Fibroblast of lung (primary cell): ENCODE results near the gene VMAC. TPM values are rescaled to one million over a fixed set of nuclear protein-coding genes. Genes with fewer than 3 reads are reported as not detected.

Source experiments
- DNase-seq, 2 donors: peaks; one replicate each; pipeline versions ENCODE4 v3.0.0 to v3.0.0-alpha.2; 2010; ENCODE audit warnings: low read depth in 2 of 2
- H2AFZ ChIP-seq: 2 replicates; pipeline ENCODE4 v1.5.1; 2012; ENCODE audit warnings: low read length, control low read depth, inconsistent platforms
- H3K27ac ChIP-seq: 2 replicates; pipeline ENCODE4 v1.5.1; 2011; ENCODE audit warnings: low read length, control low read depth; ENCODE audit not compliant: insufficient read depth
- H3K27me3 ChIP-seq: 2 replicates; pipeline ENCODE4 v1.5.1; 2011; ENCODE audit warnings: mild to moderate bottlenecking, low read length; ENCODE audit not compliant: control insufficient read depth, insufficient read depth
- H3K36me3 ChIP-seq: 2 replicates; pipeline ENCODE4 v1.5.1; 2011; ENCODE audit warnings: low read length; ENCODE audit not compliant: control insufficient read depth, insufficient read depth
- H3K4me1 ChIP-seq: 2 replicates; pipeline ENCODE4 v1.5.1; 2011; ENCODE audit warnings: low read length; ENCODE audit not compliant: control insufficient read depth, insufficient read depth; ENCODE audit errors: extremely low read depth
- H3K4me2 ChIP-seq: 2 replicates; pipeline ENCODE4 v1.5.1; 2011; ENCODE audit warnings: low read length, control low read depth; ENCODE audit not compliant: insufficient read depth; ENCODE audit errors: extremely low read depth
- H3K4me3 ChIP-seq, 4 experiments: fragments of 200-600 bp in 1 of 4; sonication (generic) in 1 of 4; replicated peaks in 1 of 4; 2 replicates each; pipeline ENCODE4 v1.5.1; 2011 to 2016; ENCODE audit warnings: low read length in 4 of 4, low read depth in 3 of 4, mild to moderate bottlenecking in 3 of 4, control low read depth in 2 of 4, inconsistent platforms in 1 of 4, mixed read lengths in 1 of 4; ENCODE audit not compliant: insufficient read depth in 1 of 4; ENCODE audit errors: control extremely low read depth in 1 of 4
- H3K79me2 ChIP-seq: 2 replicates; pipeline ENCODE4 v1.5.1; 2012; ENCODE audit warnings: mild to moderate bottlenecking, low read length, inconsistent platforms; ENCODE audit not compliant: control insufficient read depth, insufficient read depth
- H3K9ac ChIP-seq: 2 replicates; pipeline ENCODE4 v1.5.1; 2011; ENCODE audit warnings: mild to moderate bottlenecking, low read length, control low read depth; ENCODE audit not compliant: insufficient read depth
- H3K9me3 ChIP-seq: 2 replicates; pipeline ENCODE4 v1.5.1; 2012; ENCODE audit warnings: low read depth, low read length; ENCODE audit not compliant: control insufficient read depth, insufficient read depth
- H4K20me1 ChIP-seq: 2 replicates; pipeline ENCODE4 v1.5.1; 2011; ENCODE audit warnings: low read length; ENCODE audit not compliant: control insufficient read depth, insufficient read depth; ENCODE audit errors: extremely low read depth
- EZH2 ChIP-seq: IDR thresholded peaks from 2 replicates; pipeline ENCODE4 v1.5.1; 2012; ENCODE audit warnings: low read length, control low read depth, mild to moderate bottlenecking; ENCODE audit errors: missing control alignments
- polyA plus RNA-seq, 2 donors: library from polyadenylated mRNA; depleted of rRNA in 1 of 2; stranded (reverse) in 1 of 2; unstranded in 1 of 2; fragments of >200 nt; gene quantifications; 2 replicates each; pipeline ENCODE4 v1.2.1, GENCODE V29; 2011 to 2012; ENCODE audit warnings: missing spikeins in 1 of 2
- total RNA-seq: library from RNA; depleted of rRNA; stranded (reverse); fragments of >200 nt; gene quantifications from 2 replicates; pipeline ENCODE4 v1.2.1, GENCODE V29; 2014
- TF ChIP-seq, protein P1 (sequence below), 2 donors: IDR thresholded peaks in 1 of 2; conservative IDR thresholded peaks in 1 of 2; 1 replicate in 1 of 2; 2 replicates in 1 of 2; pipeline ENCODE4 v1.5.1; 2011 to 2012; ENCODE audit warnings: low read length in 2 of 2, control low read depth in 1 of 2, inconsistent platforms in 1 of 2, low read depth in 1 of 2, mild to moderate bottlenecking in 1 of 2

VMAC gene
- total and polyA plus RNA-seq, 2 donors (not counting 1 experiment from before 2014, with no cell fraction given) = 1.7 to 8.3 TPM

DNA sequence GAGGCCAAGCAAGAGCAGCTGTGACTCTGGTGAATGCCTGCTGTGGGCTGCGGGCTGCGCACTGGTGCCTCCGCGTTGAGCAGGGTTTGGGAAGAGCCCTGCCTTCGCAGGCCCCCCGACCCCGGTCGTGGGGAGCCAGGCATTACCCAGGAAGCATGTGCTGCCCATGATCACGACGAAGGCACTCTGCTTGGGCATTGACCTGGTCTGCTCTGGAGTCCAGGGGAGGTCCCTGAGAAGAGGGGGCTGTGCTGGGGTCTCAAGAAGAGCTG is 54.1 kb downstream of the VMAC start:
- peaks cover 80% of the 10 kb centered on the region for H3K79me2 ChIP-seq
- no peak overlapping the region for H3K27ac ChIP-seq
- H3K4me3 ChIP-seq = no peak overlapping the region
- peaks cover 1% of the 10 kb centered on the region for H4K20me1 ChIP-seq
- TF ChIP-seq, protein P1, sequence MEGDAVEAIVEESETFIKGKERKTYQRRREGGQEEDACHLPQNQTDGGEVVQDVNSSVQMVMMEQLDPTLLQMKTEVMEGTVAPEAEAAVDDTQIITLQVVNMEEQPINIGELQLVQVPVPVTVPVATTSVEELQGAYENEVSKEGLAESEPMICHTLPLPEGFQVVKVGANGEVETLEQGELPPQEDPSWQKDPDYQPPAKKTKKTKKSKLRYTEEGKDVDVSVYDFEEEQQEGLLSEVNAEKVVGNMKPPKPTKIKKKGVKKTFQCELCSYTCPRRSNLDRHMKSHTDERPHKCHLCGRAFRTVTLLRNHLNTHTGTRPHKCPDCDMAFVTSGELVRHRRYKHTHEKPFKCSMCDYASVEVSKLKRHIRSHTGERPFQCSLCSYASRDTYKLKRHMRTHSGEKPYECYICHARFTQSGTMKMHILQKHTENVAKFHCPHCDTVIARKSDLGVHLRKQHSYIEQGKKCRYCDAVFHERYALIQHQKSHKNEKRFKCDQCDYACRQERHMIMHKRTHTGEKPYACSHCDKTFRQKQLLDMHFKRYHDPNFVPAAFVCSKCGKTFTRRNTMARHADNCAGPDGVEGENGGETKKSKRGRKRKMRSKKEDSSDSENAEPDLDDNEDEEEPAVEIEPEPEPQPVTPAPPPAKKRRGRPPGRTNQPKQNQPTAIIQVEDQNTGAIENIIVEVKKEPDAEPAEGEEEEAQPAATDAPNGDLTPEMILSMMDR (conservative IDR thresholded peaks at IDR 0.05 in 1 of 2, IDR thresholded peaks at IDR 0.05 in 1 of 2; ENCODE audit: low read depth in 1 of 2, low read length in 2 of 2) = no peak
- no peak for TF ChIP-seq EZH2
- H3K9ac ChIP-seq = no peak overlapping the region
- no peaks in the 10 kb centered on the region for H3K27me3 ChIP-seq
- H2AFZ ChIP-seq = no peak overlapping the region
- no peaks in the 10 kb centered on the region for H3K9me3 ChIP-seq
- H3K4me2 ChIP-seq = no peak overlapping the region
- DNase-seq = no peak
- H3K4me1 ChIP-seq = peaks cover 35% of the 10 kb centered on the region
- H3K36me3 ChIP-seq = peaks cover 1% of the 10 kb centered on the region

DNA sequence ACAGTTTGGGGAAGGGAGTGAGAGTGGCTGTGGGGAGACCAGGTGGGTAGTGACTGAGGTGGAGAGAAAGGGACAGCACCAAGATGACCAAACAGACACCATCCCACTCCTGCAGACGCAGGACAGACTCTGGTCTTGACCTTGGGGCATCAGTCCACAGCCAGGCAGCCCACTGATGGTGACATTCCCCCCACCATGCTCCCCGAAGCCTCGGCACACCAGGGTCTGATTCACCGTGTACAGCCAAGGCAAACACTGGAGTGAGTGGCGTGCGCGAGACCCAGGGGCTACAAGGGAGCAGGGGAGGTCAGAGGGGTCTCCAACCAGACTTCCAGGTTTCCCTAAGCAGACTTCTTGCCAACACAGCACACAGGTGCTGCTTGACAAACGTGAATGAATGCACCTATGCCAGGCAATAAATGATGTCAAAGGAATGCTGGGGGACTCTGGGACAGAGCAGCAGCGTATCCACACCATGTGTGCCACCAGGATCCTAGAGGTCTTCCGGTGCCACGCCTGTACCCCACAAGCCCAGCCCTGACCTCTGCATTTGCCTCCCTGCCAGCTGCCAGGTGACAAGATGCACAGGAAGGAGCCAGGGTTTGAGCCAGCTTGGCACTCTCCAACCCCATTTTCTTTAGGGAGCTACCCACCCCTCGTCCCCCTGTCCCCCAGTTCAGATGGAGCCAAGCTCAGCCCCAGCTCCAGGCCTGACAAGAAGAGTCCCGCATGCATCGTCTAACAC is 54.8 kb downstream of the VMAC start:
- no peak overlapping the region for H3K27ac ChIP-seq
- H3K4me1 ChIP-seq = peaks cover 28% of the 10 kb centered on the region
- H4K20me1 ChIP-seq = peaks cover 1% of the 10 kb centered on the region
- H3K79me2 ChIP-seq = peaks cover 81% of the 10 kb centered on the region
- H3K4me2 ChIP-seq = no peak overlapping the region
- H2AFZ ChIP-seq = no peak overlapping the region
- peaks cover 1% of the 10 kb centered on the region for H3K36me3 ChIP-seq
- no peak for DNase-seq
- no peak overlapping the region for H3K4me3 ChIP-seq
- no peak overlapping the region for H3K9ac ChIP-seq
- no peaks in the 10 kb centered on the region for H3K9me3 ChIP-seq
- no peak for TF ChIP-seq EZH2
- TF ChIP-seq, protein P1 (conservative IDR thresholded peaks at IDR 0.05 in 1 of 2, IDR thresholded peaks at IDR 0.05 in 1 of 2; ENCODE audit: low read depth in 1 of 2, low read length in 2 of 2) = no peak
- H3K27me3 ChIP-seq = no peaks in the 10 kb centered on the region

Other genes with a start within 250 kb of the VMAC start
- 29.3 and 73.5 TPM in 2 replicates for gene MICOS13, start 224.4 kb upstream of the VMAC start, total RNA-seq
- 20.7 and 20.8 TPM in 2 replicates for gene MICOS13, start 224.4 kb upstream of the VMAC start, polyA plus RNA-seq
- 11.0 and 13.0 TPM in 2 replicates for gene HSD11B1L, start 223.8 kb upstream of the VMAC start, total RNA-seq
- gene HSD11B1L, start 223.8 kb upstream of the VMAC start, polyA plus RNA-seq = 3.1 and 5.1 TPM in 2 replicates
- 634 and 864 TPM in 2 replicates for gene RPL36, start 214.6 kb upstream of the VMAC start, total RNA-seq
- gene RPL36, start 214.6 kb upstream of the VMAC start, polyA plus RNA-seq = 341 and 394 TPM in 2 replicates
- gene LONP1, start 184.7 kb upstream of the VMAC start, total RNA-seq = 149 and 172 TPM in 2 replicates
- gene LONP1, start 184.7 kb upstream of the VMAC start, polyA plus RNA-seq = 29.8 and 37.3 TPM in 2 replicates
- gene CATSPERD, start 184.2 kb upstream of the VMAC start, total RNA-seq = not detected in 2 replicates
- gene CATSPERD, start 184.2 kb upstream of the VMAC start, polyA plus RNA-seq = not detected in 2 replicates
- 0.17 and 0.26 TPM in 2 replicates for gene PRR22, start 120.1 kb upstream of the VMAC start, total RNA-seq
- 0.15 and 0.23 TPM in 2 replicates for gene PRR22, start 120.1 kb upstream of the VMAC start, polyA plus RNA-seq
- 18.7 and 20.5 TPM in 2 replicates for gene DUS3L, start 113.7 kb upstream of the VMAC start, total RNA-seq
- 8.8 and 14.4 TPM in 2 replicates for gene DUS3L, start 113.7 kb upstream of the VMAC start, polyA plus RNA-seq
- 0.50 and 0.51 TPM in 2 replicates for gene NRTN, start 99.8 kb upstream of the VMAC start, total RNA-seq
- 0.07 and 0.11 TPM in 2 replicates for gene NRTN, start 99.8 kb upstream of the VMAC start, polyA plus RNA-seq
- gene FUT6, start 65.2 kb upstream of the VMAC start, total RNA-seq = not detected in 2 replicates
- not detected in 2 replicates for gene FUT6, start 65.2 kb upstream of the VMAC start, polyA plus RNA-seq
- gene FUT3, start 53.4 kb upstream of the VMAC start, total RNA-seq = not detected in 2 replicates
- gene FUT3, start 53.4 kb upstream of the VMAC start, polyA plus RNA-seq = not detected in 2 replicates
- gene FUT5, start 34.3 kb upstream of the VMAC start, total RNA-seq = not detected in 2 replicates
- gene FUT5, start 34.3 kb upstream of the VMAC start, polyA plus RNA-seq = not detected in 2 replicates
- gene NDUFA11, start 1.1 kb upstream of the VMAC start, total RNA-seq = 212 and 271 TPM in 2 replicates
- gene NDUFA11, start 1.1 kb upstream of the VMAC start, polyA plus RNA-seq = 271 and 332 TPM in 2 replicates
- gene CAPS, start 9.4 kb downstream of the VMAC start, total RNA-seq = 2.6 and 7.3 TPM in 2 replicates
- gene CAPS, start 9.4 kb downstream of the VMAC start, polyA plus RNA-seq = 0.77 and 1.6 TPM in 2 replicates
- 32.1 and 39.8 TPM in 2 replicates for gene RANBP3, start 73.3 kb downstream of the VMAC start, total RNA-seq
- 59.4 and 72.9 TPM in 2 replicates for gene RANBP3, start 73.3 kb downstream of the VMAC start, polyA plus RNA-seq
- 5.9 and 9.6 TPM in 2 replicates for gene RFX2, start 205.6 kb downstream of the VMAC start, total RNA-seq
- 2.5 and 4.4 TPM in 2 replicates for gene RFX2, start 205.6 kb downstream of the VMAC start, polyA plus RNA-seq
- not detected in 2 replicates for gene ACSBG2, start 230.8 kb downstream of the VMAC start, total RNA-seq
- not detected in 2 replicates for gene ACSBG2, start 230.8 kb downstream of the VMAC start, polyA plus RNA-seq